Esophagus muscularis mucosa (tissue), 4 donors: ENCODE measurements around the gene CTNNA2. TPM values are rescaled to one million over a fixed set of nuclear protein-coding genes. Genes with fewer than 3 reads are reported as not detected.

Experiments used
- DNase-seq: peaks from one replicate; pipeline ENCODE4 v3.0.0-alpha.2; 2017; ENCODE audit errors: extremely low spot score
- H3K27ac ChIP-seq, 4 donors: fragments of 200-600 bp; sonication (generic); replicated peaks in 1 of 4; 1 replicate in 3 of 4; 2 replicates in 1 of 4; pipeline ENCODE4 v1.5.1; 2016 to 2019; ENCODE audit warnings: mild to moderate bottlenecking in 1 of 4
- H3K27me3 ChIP-seq, 4 donors: fragments of 200-600 bp; sonication (generic); one replicate each; pipeline versions ENCODE4 v1.5.1 to v1.6.0; 2016 to 2019
- H3K36me3 ChIP-seq, 4 donors: fragments of 200-600 bp; sonication (generic); one replicate each; pipeline ENCODE4 v1.5.1; 2016 to 2019
- H3K4me1 ChIP-seq, 4 donors: fragments of 200-600 bp; sonication (generic); one replicate each; pipeline ENCODE4 v1.5.1; 2016 to 2019
- H3K4me3 ChIP-seq, 4 donors: fragments of 200-600 bp; sonication (generic); 1 replicate in 2 of 4; 2 replicates in 2 of 4; pipeline ENCODE4 v1.5.1; 2016 to 2019; ENCODE audit warnings: mild to moderate bottlenecking in 4 of 4, moderate library complexity in 1 of 4
- H3K9me3 ChIP-seq, 4 donors: fragments of 200-600 bp; sonication (generic); 1 replicate in 3 of 4; 2 replicates in 1 of 4; pipeline ENCODE4 v1.5.1; 2016 to 2019
- EP300 ChIP-seq: sonication (generic); formaldehyde crosslinking; IDR thresholded peaks from one replicate; pipeline ENCODE4 v1.6.1; 2017; ENCODE audit warnings: antibody characterized with exemption
- POLR2A ChIP-seq: fragments of 450-650 bp; IDR thresholded peaks from one replicate; pipeline ENCODE4 v1.6.1; 2017; ENCODE audit warnings: antibody characterized with exemption, moderate library complexity, mild to moderate bottlenecking, low read depth
- POLR2AphosphoS5 ChIP-seq, 2 donors: sonication (generic); formaldehyde crosslinking; IDR thresholded peaks; one replicate each; pipeline ENCODE4 v1.6.1; 2017; ENCODE audit warnings: antibody characterized with exemption in 2 of 2
- WGBS: methylation state at CpG from one replicate; pipeline ENCODE4 v1.1.5; 2018; 5-methylcytosine and 5-hydroxymethylcytosine counted together
- intact Hi-C: fragments of 100-400 bp; cut with DNase I; formaldehyde crosslinking; loops from one replicate; pipeline ENCODE4 v1.15.1; 2023
- total RNA-seq, 4 donors: library from RNA; depleted of rRNA; stranded (reverse); fragments of >200 nt; gene quantifications; one replicate each; pipeline versions ENCODE4 v1.1.0 to v1.2.1, GENCODE V29; 2016
- TF ChIP-seq, protein P1 (sequence below), 3 experiments: fragments of 200-600 bp in 2 of 3; fragments of 450-650 bp in 1 of 3; sonication (generic) in 2 of 3; IDR thresholded peaks; one replicate each; pipeline ENCODE4 v1.5.1; 2017 to 2019; ENCODE audit warnings: antibody characterized with exemption in 3 of 3, mild to moderate bottlenecking in 2 of 3, moderate library complexity in 1 of 3

The CTNNA2 gene
- total RNA-seq, 4 donors from 2014 or later: 0.42 to 2.5 (median 1.1) TPM

DNA sequence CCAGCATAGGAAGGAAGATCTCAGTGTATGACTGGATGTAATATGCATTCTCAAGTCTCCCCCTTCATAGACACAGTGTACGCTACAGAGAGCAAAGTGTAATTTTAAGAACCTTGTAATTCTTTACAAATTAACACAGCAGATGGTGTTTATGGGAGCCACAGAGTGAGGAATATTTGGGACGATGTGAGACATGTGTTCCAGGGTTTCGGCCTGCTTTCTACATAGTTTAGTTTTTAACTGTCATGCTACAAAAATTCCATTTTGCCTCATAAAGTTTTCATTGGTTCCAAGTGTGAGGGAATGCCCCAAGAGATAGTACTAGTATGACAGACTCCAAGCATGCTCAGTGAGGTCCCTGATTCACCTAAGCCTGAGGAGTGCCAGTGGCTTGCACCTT lies 867.9 kb downstream of the CTNNA2 start:
- TF ChIP-seq, protein P1, sequence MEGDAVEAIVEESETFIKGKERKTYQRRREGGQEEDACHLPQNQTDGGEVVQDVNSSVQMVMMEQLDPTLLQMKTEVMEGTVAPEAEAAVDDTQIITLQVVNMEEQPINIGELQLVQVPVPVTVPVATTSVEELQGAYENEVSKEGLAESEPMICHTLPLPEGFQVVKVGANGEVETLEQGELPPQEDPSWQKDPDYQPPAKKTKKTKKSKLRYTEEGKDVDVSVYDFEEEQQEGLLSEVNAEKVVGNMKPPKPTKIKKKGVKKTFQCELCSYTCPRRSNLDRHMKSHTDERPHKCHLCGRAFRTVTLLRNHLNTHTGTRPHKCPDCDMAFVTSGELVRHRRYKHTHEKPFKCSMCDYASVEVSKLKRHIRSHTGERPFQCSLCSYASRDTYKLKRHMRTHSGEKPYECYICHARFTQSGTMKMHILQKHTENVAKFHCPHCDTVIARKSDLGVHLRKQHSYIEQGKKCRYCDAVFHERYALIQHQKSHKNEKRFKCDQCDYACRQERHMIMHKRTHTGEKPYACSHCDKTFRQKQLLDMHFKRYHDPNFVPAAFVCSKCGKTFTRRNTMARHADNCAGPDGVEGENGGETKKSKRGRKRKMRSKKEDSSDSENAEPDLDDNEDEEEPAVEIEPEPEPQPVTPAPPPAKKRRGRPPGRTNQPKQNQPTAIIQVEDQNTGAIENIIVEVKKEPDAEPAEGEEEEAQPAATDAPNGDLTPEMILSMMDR (IDR thresholded peaks at IDR 0.05): no peak
- TF ChIP-seq EP300 (no peak), POLR2AphosphoS5 (IDR thresholded peaks at IDR 0.05) (no peak), POLR2A (no peak)
- intact Hi-C loops: no loop called here
- 79% methylated on average over 3 of the region's 3 CpGs for WGBS

DNA sequence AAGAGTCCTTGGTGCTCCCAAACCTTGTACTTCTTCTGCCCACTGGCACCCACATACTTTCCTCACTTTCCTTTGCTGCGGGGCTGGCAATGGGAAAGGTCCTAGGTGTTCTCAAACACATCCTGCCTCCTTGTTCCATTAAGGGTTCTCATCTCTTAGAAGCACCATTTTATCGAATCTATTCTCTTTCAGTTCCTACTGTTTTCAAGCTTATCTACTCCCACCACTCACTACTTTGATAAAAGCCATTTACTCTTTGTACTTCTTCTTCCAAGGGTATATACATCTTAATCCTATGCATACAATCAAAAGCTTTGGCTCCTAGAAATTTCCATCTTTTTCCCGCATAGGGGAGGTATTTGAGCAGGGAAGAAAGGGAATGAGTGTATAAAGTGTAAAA lies 868.8 kb downstream of the CTNNA2 start:
- Histone ChIP-seq H3K36me3 (no peaks in the 10 kb centered on the region), H3K4me3 (no peak overlapping the region), H3K4me1 (no peaks in the 10 kb centered on the region), H3K27me3 (no peaks in the 10 kb centered on the region), H3K9me3 (no peaks in the 10 kb centered on the region), H3K27ac (no peak overlapping the region)
- 91% methylated on average over 3 of the region's 3 CpGs for WGBS
- no peak for DNase-seq
- no peak for TF ChIP-seq EP300
- TF ChIP-seq POLR2AphosphoS5 (IDR thresholded peaks at IDR 0.05): no peak
- TF ChIP-seq POLR2A: no peak
- TF ChIP-seq, protein P1 (IDR thresholded peaks at IDR 0.05): no peak
- intact Hi-C loops: no loop called here

More for the DNA sequence above, 867.9 kb downstream of the CTNNA2 start:
- Histone ChIP-seq H3K9me3 (no peaks in the 10 kb centered on the region), H3K4me3 (no peak overlapping the region), H3K27ac (no peak overlapping the region), H3K27me3 (no peaks in the 10 kb centered on the region), H3K4me1 (no peaks in the 10 kb centered on the region), H3K36me3 (no peaks in the 10 kb centered on the region)
- DNase-seq: no peak

DNA sequence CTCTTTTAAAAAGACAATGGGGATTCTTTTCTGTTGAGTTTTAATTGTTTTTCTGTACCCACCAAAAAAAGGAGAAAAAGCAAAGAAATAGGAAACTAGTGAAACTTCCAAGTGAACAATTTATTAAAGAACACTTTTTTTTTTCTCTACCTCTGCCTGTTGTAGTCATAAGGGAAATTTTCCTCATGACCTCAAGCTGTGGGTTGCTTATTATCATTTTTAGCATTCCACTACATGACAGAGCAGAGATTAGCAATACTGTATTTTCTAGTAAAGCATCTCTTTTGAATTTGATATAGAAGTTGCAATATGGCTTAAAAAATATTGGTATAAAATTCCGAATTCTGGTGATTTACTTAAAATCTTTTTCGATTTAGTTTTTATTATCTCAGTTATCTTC lies 879.6 kb downstream of the CTNNA2 start:
- no peak for DNase-seq
- Histone ChIP-seq H3K4me1 (peaks cover 0 to 5% (median 0%) of the 10 kb centered on the region in 4 donors), H3K27me3 (no peaks in the 10 kb centered on the region), H3K27ac (no peak overlapping the region), H3K9me3 (no peaks in the 10 kb centered on the region), H3K4me3 (no peak overlapping the region), H3K36me3 (no peaks in the 10 kb centered on the region)
- 89% methylated on average over 2 of the region's 2 CpGs for whole genome bisulfite sequencing
- intact Hi-C loops: no loop called here
- no peak for TF ChIP-seq POLR2A
- no peak for TF ChIP-seq EP300
- TF ChIP-seq, protein P1 (IDR thresholded peaks at IDR 0.05): no peak
- TF ChIP-seq POLR2AphosphoS5 (IDR thresholded peaks at IDR 0.05): no peak

DNA sequence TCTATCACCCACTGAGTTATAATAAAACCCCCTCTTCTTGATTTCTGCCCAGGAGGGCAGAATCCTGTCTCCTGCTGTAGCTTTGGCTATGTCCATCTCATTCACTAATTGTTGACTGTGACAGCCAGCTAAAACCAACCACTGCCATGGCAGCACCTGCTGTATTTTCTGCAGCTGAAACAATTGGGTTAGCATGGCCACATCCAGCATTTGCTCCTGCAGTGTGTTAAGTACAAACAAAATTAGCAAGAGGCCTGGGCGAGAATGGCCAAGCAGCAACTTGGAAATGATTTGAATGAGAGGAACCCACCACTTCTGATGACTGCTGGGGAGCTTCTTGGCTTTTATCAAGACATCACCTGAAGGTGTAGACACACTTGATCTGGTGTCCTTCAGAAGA lies 881.1 kb downstream of the CTNNA2 start:
- H3K4me1 ChIP-seq: peaks cover 0 to 5% (median 0%) of the 10 kb centered on the region in 4 donors
- no peak overlapping the region for H3K27ac ChIP-seq
- no peaks in the 10 kb centered on the region for H3K27me3 ChIP-seq
- no peak for TF ChIP-seq EP300
- TF ChIP-seq POLR2A: no peak
- TF ChIP-seq, protein P1 (IDR thresholded peaks at IDR 0.05): no peak
- no peak for TF ChIP-seq POLR2AphosphoS5 (IDR thresholded peaks at IDR 0.05)
- H3K9me3 ChIP-seq: no peaks in the 10 kb centered on the region
- no peaks in the 10 kb centered on the region for H3K36me3 ChIP-seq
- no peak overlapping the region for H3K4me3 ChIP-seq
- DNase-seq: no peak
- WGBS: 90% methylated on average over 1 of the region's 1 CpG
- intact Hi-C loops: no loop called here

DNA sequence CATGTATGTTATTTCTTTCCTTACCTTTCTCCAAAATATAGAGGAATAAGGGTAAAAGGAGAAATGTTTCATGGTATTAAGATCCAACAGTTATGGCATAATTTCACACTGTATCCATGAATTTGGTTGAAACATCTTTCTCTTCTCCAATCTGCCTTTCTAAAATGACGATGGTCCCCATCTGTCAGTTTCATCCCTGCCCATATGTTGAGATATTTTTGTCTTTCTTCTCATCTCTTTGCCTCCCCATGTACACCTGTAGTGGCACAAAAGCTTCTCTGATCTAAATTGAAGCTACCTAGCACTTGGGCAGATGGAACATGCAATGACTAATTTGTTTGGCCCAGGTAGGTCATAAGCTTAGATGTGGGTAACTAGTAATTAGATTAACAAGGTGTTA lies 882.4 kb downstream of the CTNNA2 start:
- TF ChIP-seq EP300 (no peak), POLR2AphosphoS5 (IDR thresholded peaks at IDR 0.05) (no peak), POLR2A (no peak)
- TF ChIP-seq, protein P1 (IDR thresholded peaks at IDR 0.05): no peak
- WGBS: 95% methylated on average over 1 of the region's 1 CpG
- intact Hi-C loops: no loop called here

More for the DNA sequence above, 882.4 kb downstream of the CTNNA2 start:
- Histone ChIP-seq H3K27me3 (no peaks in the 10 kb centered on the region), H3K4me3 (no peak overlapping the region), H3K36me3 (no peaks in the 10 kb centered on the region), H3K9me3 (no peaks in the 10 kb centered on the region), H3K4me1 (peaks cover 0 to 5% (median 0%) of the 10 kb centered on the region in 4 donors), H3K27ac (no peak overlapping the region)
- no peak for DNase-seq
